IMR-90 (cell line): ENCODE results near the gene SRC. TPM values are rescaled to one million over a fixed set of nuclear protein-coding genes. Genes with fewer than 3 reads are reported as not detected.

Experiments used
- ATAC-seq: fragments of 200-7000 bp; cut with Tn5 transposase; 2 replicates; pipeline ENCODE4 v1.9.1; 2020; ENCODE audit warnings: low read depth, mild to moderate bottlenecking, moderate library complexity
- BruUV-seq: library from RNA; stranded (reverse); fragments of 400-500 nt; replicated peaks from 2 replicates; lab custom pipeline; 2021; lab: Mats Ljungman, UMichigan
- CTCF ChIA-PET: fragments of 300-600 bp; formaldehyde crosslinking; extraction: SDS; loops from one replicate; lab custom pipeline; 2021; ENCODE audit warnings: antibody characterized with exemption; lab: Yijun Ruan, JAX
- POLR2A ChIA-PET: fragments of 300-600 bp; sonication (Branson Sonifier 250); formaldehyde crosslinking; loops from one replicate; lab custom pipeline; 2022; ENCODE audit warnings: antibody characterized with exemption; ENCODE audit not compliant: unreplicated experiment; lab: Charles Lee
- DNase-seq: peaks from one replicate; pipeline ENCODE4 v3.0.0; 2013
- H2AFZ ChIP-seq: replicated peaks from 2 replicates; pipeline ENCODE3; 2013; ENCODE audit warnings: low read length, mild to moderate bottlenecking; ENCODE audit not compliant: poor library complexity
- H2AK5ac ChIP-seq: 2 replicates; pipeline ENCODE4 v1.6.1; 2013; ENCODE audit warnings: low read depth, low read length, inconsistent platforms
- H2AK9ac ChIP-seq: replicated peaks from 2 replicates; pipeline ENCODE3; 2013; ENCODE audit warnings: mild to moderate bottlenecking, low read depth, low read length, moderate library complexity; ENCODE audit not compliant: poor library complexity
- H2BK120ac ChIP-seq: 2 replicates; pipeline ENCODE4 v1.6.1; 2013; ENCODE audit warnings: low read depth, low read length, inconsistent platforms
- H2BK15ac ChIP-seq: 3 replicates; pipeline ENCODE4 v1.6.1; 2013; ENCODE audit warnings: low read depth, low read length, inconsistent platforms
- H2BK20ac ChIP-seq: 2 replicates; pipeline ENCODE4 v1.6.1; 2013; ENCODE audit warnings: low read depth, mild to moderate bottlenecking, inconsistent platforms, low read length, moderate library complexity
- H2BK5ac ChIP-seq: 2 replicates; pipeline ENCODE4 v1.6.1; 2013; ENCODE audit warnings: mild to moderate bottlenecking, low read depth, low read length, inconsistent platforms; ENCODE audit not compliant: poor library complexity, severe bottlenecking
- H3K14ac ChIP-seq: replicated peaks from 2 replicates; pipeline ENCODE4 v1.6.1; 2013; ENCODE audit warnings: low read depth, low read length, inconsistent platforms
- H3K18ac ChIP-seq: 2 replicates; pipeline ENCODE4 v1.6.1; 2013; ENCODE audit warnings: low read depth, low read length, control low read depth
- H3K23ac ChIP-seq: 2 replicates; pipeline ENCODE4 v1.6.1; 2013; ENCODE audit warnings: low read depth, low read length, inconsistent platforms
- H3K27ac ChIP-seq: 2 replicates; pipeline ENCODE4 v1.5.1; 2013; ENCODE audit warnings: mild to moderate bottlenecking, control low read depth, low read length; ENCODE audit not compliant: insufficient read depth
- H3K27me3 ChIP-seq: 2 replicates; pipeline ENCODE4 v1.6.1; 2013; ENCODE audit warnings: low read length; ENCODE audit not compliant: control insufficient read depth, insufficient read depth
- H3K36me3 ChIP-seq: 2 replicates; pipeline ENCODE4 v1.6.1; 2013; ENCODE audit warnings: low read length, mixed read lengths; ENCODE audit not compliant: control insufficient read depth, insufficient read depth
- H3K4ac ChIP-seq: 2 replicates; pipeline ENCODE4 v1.6.1; 2013; ENCODE audit warnings: low read depth, low read length, inconsistent platforms
- H3K4me1 ChIP-seq: 2 replicates; pipeline ENCODE4 v1.6.1; 2013; ENCODE audit warnings: low read length, mixed read lengths; ENCODE audit not compliant: control insufficient read depth, insufficient read depth
- H3K4me2 ChIP-seq: 2 replicates; pipeline ENCODE4 v1.6.1; 2013; ENCODE audit warnings: low read depth, mild to moderate bottlenecking, control low read depth, low read length, moderate library complexity
- H3K4me3 ChIP-seq: 2 replicates; pipeline ENCODE4 v1.5.1; 2013; ENCODE audit warnings: low read depth, mild to moderate bottlenecking, control low read depth, low read length, moderate library complexity; ENCODE audit not compliant: insufficient read depth
- H3K56ac ChIP-seq: 2 replicates; pipeline ENCODE4 v1.6.1; 2013; ENCODE audit warnings: low read length, inconsistent platforms; ENCODE audit not compliant: insufficient read depth; ENCODE audit errors: extremely low read depth
- H3K79me1 ChIP-seq, 2 experiments: 2 replicates each; pipeline ENCODE4 v1.6.1; 2013; ENCODE audit warnings: low read length in 2 of 2, inconsistent platforms in 1 of 2, low read depth in 1 of 2
- H3K9ac ChIP-seq: 2 replicates; pipeline ENCODE4 v1.6.1; 2013; ENCODE audit warnings: low read depth, low read length, control low read depth
- H3K9me1 ChIP-seq: 2 replicates; pipeline ENCODE4 v1.6.1; 2013; ENCODE audit warnings: low read length, inconsistent platforms; ENCODE audit not compliant: insufficient read depth
- H3K9me3 ChIP-seq: 2 replicates; pipeline ENCODE4 v1.6.1; 2013; ENCODE audit warnings: low read length; ENCODE audit not compliant: control insufficient read depth, insufficient read depth
- H4K20me1 ChIP-seq: 2 replicates; pipeline ENCODE4 v1.6.1; 2013; ENCODE audit warnings: low read length, inconsistent platforms; ENCODE audit not compliant: insufficient read depth
- H4K5ac ChIP-seq: 2 replicates; pipeline ENCODE4 v1.6.1; 2013; ENCODE audit warnings: mild to moderate bottlenecking, low read depth, low read length, control low read depth
- H4K8ac ChIP-seq, 2 experiments: 2 replicates each; pipeline ENCODE4 v1.6.1; 2013; ENCODE audit warnings: low read depth in 2 of 2, low read length in 2 of 2, control low read depth in 1 of 2, inconsistent platforms in 1 of 2
- H4K91ac ChIP-seq: 2 replicates; pipeline ENCODE4 v1.6.1; 2013; ENCODE audit warnings: low read depth, low read length, inconsistent platforms; ENCODE audit not compliant: insufficient read depth
- USF2 ChIP-seq: fragments of 150-350 bp; IDR thresholded peaks from 2 replicates; pipeline ENCODE4 v1.6.1; 2017; ENCODE audit warnings: mild to moderate bottlenecking, antibody characterized with exemption, low read length, low read depth
- WGBS, 2 experiments: methylation state at CpG; one replicate each; pipeline versions ENCODE4 v1.1.5 to v1.1.7; 2013; ENCODE audit warnings: missing lambda C conversion rate in 2 of 2; ENCODE audit not compliant: insufficient read length in 1 of 2; ENCODE audit errors: extremely low coverage in 2 of 2; 5-methylcytosine and 5-hydroxymethylcytosine counted together
- dilution Hi-C: fragments of 300-500 bp; cut with HindIII; formaldehyde crosslinking; loops from one replicate; pipeline ENCODE4 v1.14.3; 2018; ENCODE audit warnings: low sequenced_read_pairs; ENCODE audit not compliant: unreplicated experiment
- in situ Hi-C: fragments of 300-500 bp; cut with MboI; formaldehyde crosslinking; loops from 3 replicates; pipeline ENCODE4 v1.14.3; 2019; ENCODE audit warnings: low sequenced_read_pairs, inconsistent platforms, mixed read lengths
- intact Hi-C: fragments of 100-400 bp; cut with micrococcal nuclease; formaldehyde crosslinking; loops from 2 replicates; pipeline ENCODE4 v1.10.0; 2022
- polyA plus RNA-seq, 3 experiments: library from polyadenylated mRNA; depleted of rRNA; stranded (reverse); fragments of >200 nt; gene quantifications; 2 replicates each; pipeline ENCODE4 v1.2.3, GENCODE V29; 2012; ENCODE audit warnings: low replicate concordance in 1 of 3
- total RNA-seq: library from RNA; depleted of rRNA; stranded (reverse); fragments of >200 nt; gene quantifications from 2 replicates; pipeline ENCODE4 v1.2.3, GENCODE V29; 2012

SRC gene
- total and polyA plus RNA-seq, 2 of the 4 experiments (the other 2 are of a cell fraction), result 7.0 to 24.2 TPM

- no peak overlapping the region for H4K91ac ChIP-seq
- no peak for DNase-seq
- no peak overlapping the region for H3K4ac ChIP-seq
- dilution Hi-C loops (no loop called here), intact Hi-C loops (no loop called here), in situ Hi-C loops (no loop called here)
- no peak overlapping the region for H2BK120ac ChIP-seq
- ATAC-seq, result no peak
- H2BK5ac ChIP-seq, result no peak overlapping the region
- H2BK20ac ChIP-seq, result no peak overlapping the region
- no peak overlapping the region for H3K4me3 ChIP-seq
- H2BK15ac ChIP-seq, result no peak overlapping the region
- no peak overlapping the region for H3K4me2 ChIP-seq
- no peak overlapping the region for H3K23ac ChIP-seq
- H3K9ac ChIP-seq, result no peak overlapping the region
- H3K9me3 ChIP-seq, result no peaks in the 10 kb centered on the region
- no peak overlapping the region for H4K5ac ChIP-seq
- H3K79me1 ChIP-seq, result peaks cover 30 to 92% of the 10 kb centered on the region in 2 experiments
- WGBS, 2 experiments, result 100% methylated on average over 2 of the region's 6 CpGs; no CpG with 5 or more reads in 1 of the 2 experiments
- peaks cover 17% of the 10 kb centered on the region for H3K36me3 ChIP-seq
- H2AFZ ChIP-seq, result no peak overlapping the region
- no peak overlapping the region for H3K14ac ChIP-seq
- BruUV-seq, result no TSS peak
- H2AK9ac ChIP-seq, result no peak overlapping the region
- no peaks in the 10 kb centered on the region for H3K27me3 ChIP-seq
- no peak overlapping the region for H4K8ac ChIP-seq
- CTCF ChIA-PET, result no interaction called here
- no peak for TF ChIP-seq USF2
- H4K20me1 ChIP-seq, result peaks cover 85% of the 10 kb centered on the region
- H3K27ac ChIP-seq, result no peak overlapping the region
- POLR2A ChIA-PET, result no interaction called here
- H3K4me1 ChIP-seq, result peaks cover 5% of the 10 kb centered on the region
- H2AK5ac ChIP-seq, result no peak overlapping the region
- H3K9me1 ChIP-seq, result peaks cover 15% of the 10 kb centered on the region
- H3K56ac ChIP-seq, result no peak overlapping the region
- H3K18ac ChIP-seq, result no peak overlapping the region
These were observed 14.6 kb downstream of the SRC start for GRCh38 chr20:37360391-37361115.
